G401.6 (cell line): Measurements from ENCODE around the gene CBLC.
A peak's percentile ranks its signal among the peaks of the same experiment; 100 is the strongest.

Experiments used
- FAIRE-seq: peaks from 2 replicates; lab custom pipeline; 2012; peaks lifted over from hg19 to GRCh38; lab: Jason Lieb, UNC

Gene CBLC

DNA sequence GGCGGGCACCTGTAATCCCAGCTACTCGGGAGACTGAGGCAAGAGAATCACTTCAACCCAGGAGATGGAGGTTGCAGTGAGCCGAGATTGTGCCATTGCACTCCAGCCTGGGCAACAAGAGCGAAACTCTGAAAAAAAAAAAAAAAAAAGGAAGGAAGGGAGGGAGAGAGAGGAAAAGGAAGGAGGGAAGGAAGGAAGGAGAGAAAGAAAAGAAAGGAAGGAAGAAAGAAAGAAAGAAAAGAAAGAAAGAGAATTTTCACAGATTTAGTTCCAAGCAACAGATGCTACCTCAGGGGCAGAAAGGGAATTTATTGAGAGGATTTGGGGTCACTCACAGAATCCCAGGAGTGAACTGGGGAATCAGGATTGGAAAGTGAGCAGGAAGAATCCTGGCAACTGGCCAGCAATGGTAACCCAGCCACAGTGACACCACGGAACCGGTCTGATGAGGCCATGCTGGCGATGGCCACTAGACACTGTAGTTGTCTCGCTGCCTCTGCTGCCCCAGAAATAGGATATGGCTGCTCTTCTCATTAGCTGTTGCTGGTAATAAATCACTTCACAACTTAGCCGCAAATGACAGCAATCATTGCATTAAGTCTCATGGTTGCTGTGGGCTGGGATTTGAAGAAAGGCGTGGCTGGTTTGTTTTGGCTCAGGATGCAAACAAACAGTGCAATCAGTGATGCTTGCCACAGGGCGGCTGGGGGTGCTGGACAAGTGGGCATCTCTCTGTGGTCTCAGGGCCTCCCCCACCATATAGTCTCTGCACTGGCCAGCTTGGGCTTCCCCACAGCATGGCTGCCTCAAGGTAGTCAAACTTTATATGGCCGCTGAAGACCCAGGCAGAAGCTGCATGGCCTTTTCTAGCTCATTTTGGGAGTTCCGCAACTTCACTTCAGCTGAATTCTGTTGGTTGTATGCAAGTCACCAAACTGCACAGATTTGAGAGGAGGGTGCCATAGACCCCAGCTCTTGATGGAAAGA is 26.0 kb downstream of the CBLC start:
- no peak for FAIRE-seq

DNA sequence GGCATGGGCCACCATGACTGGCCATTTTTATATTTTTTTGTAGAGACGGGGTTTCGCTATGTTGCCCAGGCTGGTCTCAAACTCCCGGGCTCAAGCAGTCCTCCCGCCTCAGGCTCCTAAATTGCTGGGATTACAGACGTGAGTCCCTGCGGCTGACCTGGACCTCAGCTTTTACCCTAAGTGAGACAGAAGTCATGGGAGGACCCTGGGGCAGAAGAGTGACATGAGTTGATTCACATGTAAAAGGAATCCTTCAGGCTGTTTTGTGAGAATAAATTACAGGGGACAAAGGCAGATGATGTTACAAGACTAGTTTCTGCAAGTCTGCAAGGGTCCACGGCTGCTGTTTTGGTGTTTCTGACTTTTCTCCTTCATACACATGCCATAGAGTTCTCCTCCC is 28.6 kb downstream of the CBLC start:
- no peak for FAIRE-seq

DNA sequence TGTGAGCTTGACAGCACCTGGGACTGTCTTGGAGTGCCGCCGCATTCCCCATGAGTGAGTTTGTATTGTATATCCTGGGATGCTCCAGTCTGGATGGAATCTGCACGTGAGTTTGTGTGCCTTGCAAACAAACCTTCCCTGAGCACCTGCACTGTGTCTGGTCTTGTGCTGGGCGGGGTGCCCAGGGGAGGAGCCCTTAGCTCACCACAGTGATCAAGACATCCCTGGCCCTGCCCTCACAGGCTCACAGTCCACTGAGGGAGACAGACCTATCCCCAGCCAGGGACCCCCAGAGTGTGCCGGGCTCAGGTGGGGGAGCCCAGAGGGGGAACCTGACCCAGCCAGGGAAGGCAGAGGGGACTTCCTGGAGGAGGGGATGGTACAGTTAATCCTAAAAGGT is 29.5 kb downstream of the CBLC start:
- FAIRE-seq, result no peak

DNA sequence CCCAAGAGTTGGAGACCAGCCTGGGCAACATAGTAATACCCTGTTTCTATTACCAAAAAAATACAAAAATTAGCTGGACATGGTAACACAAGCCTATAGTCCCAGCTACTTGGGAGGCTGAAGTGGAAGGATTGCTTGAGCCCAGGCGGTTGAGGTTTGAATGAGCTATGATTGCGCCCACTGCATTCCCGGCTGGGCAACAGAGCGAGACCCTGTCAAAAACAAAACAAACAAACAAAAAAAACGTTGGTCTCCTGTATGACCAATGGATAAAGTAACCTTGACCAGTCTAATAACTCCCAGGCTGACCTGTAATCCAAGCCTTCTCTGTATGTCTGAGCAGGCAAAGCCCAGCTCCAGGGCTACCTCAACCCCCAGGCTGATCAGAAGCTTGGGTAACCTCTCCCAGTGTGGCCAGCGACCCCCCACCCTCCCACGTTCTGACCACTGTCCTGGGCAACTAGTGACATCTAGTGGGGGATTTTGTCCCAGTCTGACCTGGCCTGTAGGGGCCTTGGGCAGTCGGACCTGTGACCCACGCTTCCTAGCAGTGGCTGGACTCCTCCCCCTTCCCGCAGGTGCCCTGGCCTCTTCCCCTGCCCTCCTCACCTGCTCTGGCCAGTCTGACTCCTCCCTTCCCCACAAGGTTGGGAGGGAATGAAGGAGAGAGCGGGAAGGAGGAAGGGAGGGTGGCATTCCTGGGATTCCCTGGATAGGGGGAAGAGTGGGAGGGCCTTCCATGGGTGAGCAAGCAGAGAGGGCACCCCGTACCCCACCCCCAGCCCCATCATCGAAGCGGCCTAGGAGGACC is 30.2 kb downstream of the CBLC start:
- peak; percentile 67 for FAIRE-seq

DNA sequence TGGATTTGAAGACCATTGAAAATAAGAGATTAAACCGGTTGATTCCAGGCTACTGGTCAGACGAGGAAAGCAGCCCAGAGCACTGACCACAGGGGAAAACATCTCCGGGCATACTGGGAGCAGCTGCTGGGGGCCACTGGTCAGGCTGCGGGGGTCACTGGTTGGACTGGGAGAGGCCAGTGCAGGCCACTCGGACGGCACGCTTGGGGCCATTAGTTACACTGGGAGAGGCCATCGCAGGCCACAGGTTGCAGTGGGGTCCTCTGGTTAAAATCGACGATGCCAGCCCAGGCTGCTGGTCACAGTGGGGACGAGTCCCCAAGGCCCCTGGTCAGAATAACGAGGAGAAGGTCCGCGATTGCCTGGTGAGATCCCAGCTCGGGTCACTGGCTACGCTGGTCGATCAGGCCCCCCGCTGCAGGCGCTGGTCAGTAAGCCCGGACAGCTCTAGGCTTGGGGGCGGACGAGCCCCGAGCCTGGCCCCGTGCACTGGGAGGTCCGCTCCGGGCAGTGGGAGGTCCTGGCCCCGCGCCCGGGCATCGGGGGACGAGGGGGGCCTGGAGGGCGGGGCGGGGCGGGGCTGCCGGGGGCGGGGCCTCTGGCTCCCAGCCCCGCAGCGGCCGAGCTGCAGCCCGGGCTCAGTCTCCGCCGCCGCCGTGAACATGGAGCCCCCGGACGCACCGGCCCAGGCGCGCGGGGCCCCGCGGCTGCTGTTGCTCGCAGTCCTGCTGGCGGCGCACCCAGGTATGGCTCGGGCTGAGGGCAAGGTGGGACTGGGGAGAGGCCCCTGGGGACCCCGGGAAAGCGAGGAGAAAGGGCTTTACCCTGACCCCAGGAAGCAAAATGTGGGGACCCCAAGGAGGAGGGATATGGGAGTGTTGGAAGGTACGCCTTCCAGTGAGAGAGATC is 31.0 kb downstream of the CBLC start, which contains the start of gene BCAM:
BCAM (plus strand) TSS at position 641 of the 909 bp plus-strand sequence; CDS start at position 663, 22 bp downstream.
- FAIRE-seq, result no peak

DNA sequence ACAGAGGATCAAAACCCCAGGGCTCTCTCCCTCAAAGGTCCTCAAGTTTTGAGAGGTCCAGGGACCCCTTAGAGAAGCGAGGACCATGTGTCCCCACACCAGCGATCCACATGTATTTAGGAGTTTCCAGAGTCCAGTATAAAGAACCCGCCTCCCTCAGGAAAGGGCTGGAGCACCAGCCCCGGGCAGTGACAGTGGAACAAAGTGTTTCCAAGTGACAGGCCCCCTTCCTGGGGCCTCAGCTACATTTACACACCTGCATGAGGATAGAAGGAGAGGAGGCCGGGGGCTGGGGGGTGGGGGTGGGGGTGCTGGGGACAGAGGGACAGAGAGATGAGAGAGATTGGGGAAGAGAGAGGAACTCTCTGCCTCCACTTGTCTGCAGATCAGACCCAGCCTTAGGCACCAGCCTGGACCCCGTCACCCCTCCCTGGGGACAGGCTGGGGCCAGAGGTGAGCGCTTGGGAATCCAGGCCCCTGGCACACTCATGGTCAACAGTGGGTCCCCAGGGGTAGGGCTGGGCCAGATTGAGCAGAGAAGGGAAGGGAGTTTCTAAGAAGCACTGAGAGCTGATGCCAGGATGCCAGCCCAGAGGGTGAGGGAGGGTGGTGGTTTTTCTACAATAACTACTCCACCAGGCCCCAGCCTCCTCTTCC is 32.0 kb downstream of the CBLC start:
- FAIRE-seq, result no peak

DNA sequence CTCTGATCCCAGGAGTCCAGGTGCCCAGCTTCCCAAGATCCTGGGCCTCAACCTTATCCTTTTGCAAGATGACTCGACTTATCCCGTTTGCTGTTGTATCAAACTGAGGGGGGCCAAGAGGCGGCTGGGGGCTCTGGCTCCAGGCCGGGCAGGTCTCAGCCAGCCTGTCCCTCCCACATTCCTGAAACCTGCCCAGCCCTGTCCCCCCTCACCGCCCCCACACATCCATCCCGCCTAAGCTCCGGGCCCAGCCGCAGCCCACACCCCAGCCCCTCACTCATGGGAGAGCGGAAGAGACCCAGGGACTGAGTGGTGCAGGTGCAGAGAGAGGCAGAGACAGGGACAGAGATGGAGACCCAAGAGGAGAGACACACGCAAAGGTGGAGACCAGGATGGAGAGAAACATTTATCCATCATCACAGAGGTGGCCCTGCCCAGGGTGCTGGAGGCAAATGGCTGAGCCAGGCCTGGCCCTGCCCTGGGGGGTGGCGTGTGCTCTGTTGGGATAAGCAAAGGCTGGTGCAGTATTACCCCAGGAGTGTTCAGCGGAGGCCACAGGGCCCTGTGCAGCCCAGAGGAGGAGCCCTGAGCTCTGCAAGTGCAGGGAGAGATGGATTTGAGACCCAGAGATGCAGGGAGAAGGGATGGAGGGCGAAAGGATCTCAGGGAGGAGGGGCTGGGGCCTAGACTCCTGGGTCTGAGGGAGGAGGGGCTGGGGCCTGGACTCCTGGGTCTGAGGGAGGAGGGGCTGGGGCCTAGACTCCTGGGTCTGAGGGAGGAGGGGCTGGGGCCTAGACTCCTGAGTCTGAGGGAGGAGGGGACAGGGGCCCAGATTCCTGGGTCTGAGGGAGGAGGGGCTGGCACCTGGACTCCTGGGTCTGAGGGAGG is 32.8 kb downstream of the CBLC start:
- no peak for FAIRE-seq

DNA sequence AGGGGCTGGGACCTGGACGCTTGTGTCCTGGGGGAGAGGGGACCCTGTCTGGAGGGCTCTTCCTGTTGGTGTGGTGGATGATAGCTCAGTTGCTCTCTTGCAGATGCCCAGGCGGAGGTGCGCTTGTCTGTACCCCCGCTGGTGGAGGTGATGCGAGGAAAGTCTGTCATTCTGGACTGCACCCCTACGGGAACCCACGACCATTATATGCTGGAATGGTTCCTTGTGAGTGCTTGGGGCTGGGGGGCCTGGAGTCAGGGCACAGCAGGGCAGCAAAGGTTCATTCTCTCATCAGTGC is 33.4 kb downstream of the CBLC start:
- no peak for FAIRE-seq

DNA sequence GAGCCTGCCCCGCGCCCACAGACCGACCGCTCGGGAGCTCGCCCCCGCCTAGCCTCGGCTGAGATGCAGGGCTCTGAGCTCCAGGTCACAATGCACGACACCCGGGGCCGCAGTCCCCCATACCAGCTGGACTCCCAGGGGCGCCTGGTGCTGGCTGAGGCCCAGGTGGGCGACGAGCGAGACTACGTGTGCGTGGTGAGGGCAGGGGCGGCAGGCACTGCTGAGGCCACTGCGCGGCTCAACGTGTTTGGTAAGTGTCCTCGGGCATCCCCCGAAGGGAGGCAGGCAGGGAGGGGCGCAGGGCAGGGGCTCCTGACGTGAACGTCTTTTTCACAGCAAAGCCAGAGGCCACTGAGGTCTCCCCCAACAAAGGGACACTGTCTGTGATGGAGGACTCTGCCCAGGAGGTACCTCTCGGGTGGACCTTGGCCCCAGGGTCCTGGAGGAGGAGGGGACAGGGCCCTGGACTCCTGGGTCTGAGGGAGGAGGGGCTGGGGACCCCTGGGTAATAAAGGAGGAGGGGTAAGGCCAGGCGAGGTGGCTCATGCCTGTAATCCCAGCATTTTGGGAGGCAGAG is 34.5 kb downstream of the CBLC start:
- no peak for FAIRE-seq

DNA sequence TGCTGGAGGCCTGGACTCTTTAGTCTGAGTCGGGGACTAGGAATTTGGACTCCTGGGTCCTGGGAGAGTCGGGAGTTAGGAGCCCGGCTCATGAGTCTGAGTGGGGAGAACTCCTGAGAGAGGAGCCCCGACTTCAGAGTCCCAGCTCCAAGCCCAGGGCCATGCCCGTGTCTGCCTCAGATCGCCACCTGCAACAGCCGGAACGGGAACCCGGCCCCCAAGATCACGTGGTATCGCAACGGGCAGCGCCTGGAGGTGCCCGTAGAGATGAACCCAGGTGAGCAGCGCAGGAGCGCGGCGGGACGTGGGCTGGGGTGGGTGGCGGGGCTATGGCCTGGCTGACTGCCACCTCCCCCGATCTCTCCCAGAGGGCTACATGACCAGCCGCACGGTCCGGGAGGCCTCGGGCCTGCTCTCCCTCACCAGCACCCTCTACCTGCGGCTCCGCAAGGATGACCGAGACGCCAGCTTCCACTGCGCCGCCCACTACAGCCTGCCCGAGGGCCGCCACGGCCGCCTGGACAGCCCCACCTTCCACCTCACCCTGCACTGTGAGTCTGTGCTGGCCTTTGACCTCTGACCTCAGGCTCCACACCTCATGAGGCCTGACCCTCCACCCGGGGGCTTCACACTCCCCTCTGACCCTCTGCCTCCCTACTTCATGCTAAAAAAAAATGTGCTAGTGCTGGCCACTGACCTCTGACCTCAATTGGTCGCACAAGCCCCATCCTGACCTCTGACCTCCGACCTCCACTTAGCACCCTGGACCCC is 35.6 kb downstream of the CBLC start:
- no peak for FAIRE-seq

DNA sequence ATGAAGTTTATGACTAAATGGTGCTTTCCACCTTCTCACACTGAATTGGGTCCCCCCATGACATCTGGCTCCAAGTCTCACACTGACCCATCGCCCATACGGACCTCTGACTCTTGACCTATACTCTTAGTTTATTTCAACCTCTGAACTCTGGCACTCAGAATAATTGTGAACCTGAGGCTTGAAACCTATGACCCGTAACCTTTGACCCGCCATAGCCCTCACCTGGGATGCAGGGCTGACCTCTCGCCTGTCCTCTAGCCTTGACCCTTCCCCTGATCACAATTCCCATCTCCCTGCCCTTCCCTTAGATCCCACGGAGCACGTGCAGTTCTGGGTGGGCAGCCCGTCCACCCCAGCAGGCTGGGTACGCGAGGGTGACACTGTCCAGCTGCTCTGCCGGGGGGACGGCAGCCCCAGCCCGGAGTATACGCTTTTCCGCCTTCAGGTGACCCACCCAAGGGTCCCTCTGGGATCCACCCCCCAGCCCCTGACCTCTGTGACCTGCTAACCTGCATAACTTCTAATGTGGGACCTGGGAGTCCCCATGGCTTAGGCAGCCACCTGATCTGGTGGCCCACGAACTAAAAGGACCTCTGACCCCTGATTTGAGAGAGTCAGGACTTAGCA is 36.3 kb downstream of the CBLC start:
- FAIRE-seq, result no peak

DNA sequence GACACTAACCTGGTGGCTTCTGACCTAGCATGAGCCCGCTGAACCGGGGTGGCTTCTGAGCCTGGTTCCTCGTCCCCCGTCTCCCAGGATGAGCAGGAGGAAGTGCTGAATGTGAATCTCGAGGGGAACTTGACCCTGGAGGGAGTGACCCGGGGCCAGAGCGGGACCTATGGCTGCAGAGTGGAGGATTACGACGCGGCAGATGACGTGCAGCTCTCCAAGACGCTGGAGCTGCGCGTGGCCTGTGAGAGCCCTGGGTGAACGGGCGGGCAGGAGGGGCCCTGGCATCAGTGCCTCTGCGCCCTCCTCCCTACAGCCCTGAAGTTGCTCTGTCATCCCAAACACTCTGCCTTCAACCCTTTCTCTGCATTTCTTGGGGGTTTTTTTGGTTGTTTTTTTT is 36.8 kb downstream of the CBLC start:
- FAIRE-seq, result no peak

DNA sequence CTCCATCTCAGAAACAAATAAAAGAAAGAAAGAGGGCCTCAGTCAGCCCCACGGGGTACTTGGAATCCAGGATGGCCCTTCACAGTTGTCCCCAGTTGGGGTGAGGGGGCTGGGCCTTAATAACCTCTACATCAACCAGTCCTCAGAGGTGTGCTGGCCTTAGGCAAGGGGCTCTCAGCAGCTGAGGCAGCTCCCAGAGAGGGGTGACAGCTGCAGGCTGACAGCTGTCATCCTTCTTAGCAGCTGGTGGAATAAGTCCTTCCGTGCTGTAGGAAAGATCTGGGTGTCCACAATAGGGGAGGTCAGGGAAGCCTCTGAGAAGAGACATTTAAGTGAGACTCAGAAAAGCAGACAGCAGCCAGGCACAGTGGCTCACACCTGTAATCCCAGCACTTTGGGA is 38.6 kb downstream of the CBLC start:
- no peak for FAIRE-seq

DNA sequence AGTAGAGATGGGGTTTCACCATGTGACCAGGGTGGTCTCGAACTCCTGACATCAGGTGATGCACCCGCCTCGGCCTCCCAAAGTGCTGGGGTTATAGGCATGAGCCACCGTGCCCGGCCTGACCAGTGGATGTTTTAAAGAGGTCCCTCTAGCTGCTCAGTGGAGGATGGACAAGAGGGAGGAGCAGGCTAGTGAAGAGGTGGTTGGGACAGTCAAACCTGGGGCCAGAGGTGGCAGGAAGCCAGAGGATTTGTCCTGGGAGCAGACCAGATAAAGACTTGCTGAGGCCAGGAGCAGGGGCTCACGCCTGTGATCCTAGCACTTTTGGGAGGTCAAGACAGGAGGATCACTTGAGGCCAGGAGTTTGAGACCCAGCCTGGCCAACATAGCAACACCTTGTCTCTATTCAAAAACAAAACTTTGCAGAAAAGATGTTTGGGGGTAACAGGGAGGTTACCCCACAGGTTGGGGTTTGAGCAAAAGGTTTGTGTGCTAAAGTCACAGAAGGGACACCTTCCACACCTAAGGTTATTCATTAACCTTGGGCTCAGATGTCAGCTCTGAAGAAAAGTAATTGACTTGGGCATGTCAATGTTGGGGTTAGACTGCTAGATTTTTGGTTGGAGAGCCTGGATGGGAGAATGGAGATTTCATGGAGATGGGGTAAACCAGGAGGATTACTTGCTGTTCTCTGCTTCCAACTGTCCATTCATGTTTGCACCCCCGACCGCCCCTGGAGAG is 40.2 kb downstream of the CBLC start:
- no peak for FAIRE-seq

DNA sequence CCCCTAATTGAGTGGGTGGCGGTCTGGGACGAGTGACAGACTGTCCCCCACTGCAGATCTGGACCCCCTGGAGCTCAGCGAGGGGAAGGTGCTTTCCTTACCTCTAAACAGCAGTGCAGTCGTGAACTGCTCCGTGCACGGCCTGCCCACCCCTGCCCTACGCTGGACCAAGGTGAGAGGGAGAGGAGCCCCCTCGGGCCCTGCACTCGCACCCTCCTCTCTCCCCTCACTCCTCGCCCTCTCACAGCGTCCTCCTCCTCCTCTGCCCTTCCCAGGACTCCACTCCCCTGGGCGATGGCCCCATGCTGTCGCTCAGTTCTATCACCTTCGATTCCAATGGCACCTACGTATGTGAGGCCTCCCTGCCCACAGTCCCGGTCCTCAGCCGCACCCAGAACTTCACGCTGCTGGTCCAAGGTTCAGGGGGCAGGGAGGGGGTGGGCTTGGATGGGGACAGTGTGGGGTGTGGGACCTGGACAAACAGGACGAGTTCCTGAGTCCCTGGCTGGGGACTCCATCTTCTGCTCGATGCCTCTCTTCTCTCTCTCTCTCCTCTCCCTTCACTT is 40.9 kb downstream of the CBLC start:
- no peak for FAIRE-seq

DNA sequence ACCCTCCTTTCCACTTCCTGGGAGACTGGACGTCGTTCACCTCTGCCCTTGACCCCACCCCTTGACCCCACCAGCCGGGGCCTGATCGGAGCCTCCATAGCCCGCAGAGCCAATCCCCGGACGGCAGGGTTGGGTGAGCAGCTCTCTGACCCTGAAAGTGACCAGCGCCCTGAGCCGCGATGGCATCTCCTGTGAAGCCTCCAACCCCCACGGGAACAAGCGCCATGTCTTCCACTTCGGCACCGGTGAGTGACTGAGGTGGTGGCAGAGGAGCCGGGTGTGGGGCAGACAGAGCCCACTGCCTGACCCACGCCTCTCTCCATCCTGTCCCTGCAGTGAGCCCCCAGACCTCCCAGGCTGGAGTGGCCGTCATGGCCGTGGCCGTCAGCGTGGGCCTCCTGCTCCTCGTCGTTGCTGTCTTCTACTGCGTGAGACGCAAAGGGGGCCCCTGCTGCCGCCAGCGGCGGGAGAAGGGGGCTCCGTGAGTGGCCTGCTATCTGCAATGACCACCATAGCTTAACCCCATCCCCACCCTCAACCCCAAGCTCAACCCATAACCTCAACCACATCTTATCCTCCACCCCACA is 41.6 kb downstream of the CBLC start:
- no peak for FAIRE-seq
